Mesenteric fat pad (tissue), 1 donor: Measurements from ENCODE around the gene CSN3. TPM values are rescaled to one million over a fixed set of nuclear protein-coding genes. Genes with fewer than 3 reads are reported as not detected.

Experiments
- DNase-seq: peaks from one replicate; pipeline ENCODE4 v3.0.0-alpha.2; 2020; ENCODE audit warnings: low spot score
- total RNA-seq: library from RNA; stranded (reverse); fragmentation: NEBNext Ultra II Directional; extraction: Animal tissue kit (Norgen Biotek cat#: 25700); gene quantifications from one replicate; pipeline ENCODE4 v1.2.1, GENCODE V29; 2021
- donor health status: DM: yes; HTN: yes; CAD: no.

The CSN3 gene
- total RNA-seq, 1 donor from 2014 or later: not detected

- no peak for DNase-seq
Measured at GRCh38 chr4:70291341-70291740, 48.9 kb downstream of the CSN3 start.

- DNase-seq: no peak
Measured at GRCh38 chr4:70297576-70297975, 55.2 kb downstream of the CSN3 start.

- no peak for DNase-seq
Measured at GRCh38 chr4:70298051-70298450, 55.7 kb downstream of the CSN3 start.

GRCh38 chr4:70299643-70300042 lies 57.2 kb downstream of the CSN3 start:
- no peak for DNase-seq

GRCh38 chr4:70300215-70300614 lies 57.8 kb downstream of the CSN3 start:
- DNase-seq: no peak

Other genes with a start within 250 kb of the CSN3 start
- gene STATH, start 246.6 kb upstream of the CSN3 start, total RNA-seq: not detected
- gene HTN3, start 214.1 kb upstream of the CSN3 start, total RNA-seq: not detected
- gene HTN1, start 192.2 kb upstream of the CSN3 start, total RNA-seq: not detected
- gene PRR27, start 88.4 kb upstream of the CSN3 start, total RNA-seq: not detected
- gene ODAM, start 46.9 kb upstream of the CSN3 start, total RNA-seq: not detected
- not detected for gene FDCSP, start 16.5 kb upstream of the CSN3 start, total RNA-seq
- not detected for gene CABS1, start 92.4 kb downstream of the CSN3 start, total RNA-seq
- gene SMR3A, start 118.2 kb downstream of the CSN3 start, total RNA-seq: not detected
- not detected for gene SMR3B, start 140.5 kb downstream of the CSN3 start, total RNA-seq
- not detected for gene OPRPN, start 155.3 kb downstream of the CSN3 start, total RNA-seq
- gene MUC7, start 229.6 kb downstream of the CSN3 start, total RNA-seq: not detected